GM18870 (cell line): ENCODE results near the gene RAP1GAP2.

Source experiments
- ATAC-seq: cut with Tn5 transposase; IDR thresholded peaks from one replicate; pipeline ENCODE4 v1.9.1; 2021; ENCODE audit warnings: moderate library complexity; ENCODE audit not compliant: unreplicated experiment

The RAP1GAP2 gene

DNA sequence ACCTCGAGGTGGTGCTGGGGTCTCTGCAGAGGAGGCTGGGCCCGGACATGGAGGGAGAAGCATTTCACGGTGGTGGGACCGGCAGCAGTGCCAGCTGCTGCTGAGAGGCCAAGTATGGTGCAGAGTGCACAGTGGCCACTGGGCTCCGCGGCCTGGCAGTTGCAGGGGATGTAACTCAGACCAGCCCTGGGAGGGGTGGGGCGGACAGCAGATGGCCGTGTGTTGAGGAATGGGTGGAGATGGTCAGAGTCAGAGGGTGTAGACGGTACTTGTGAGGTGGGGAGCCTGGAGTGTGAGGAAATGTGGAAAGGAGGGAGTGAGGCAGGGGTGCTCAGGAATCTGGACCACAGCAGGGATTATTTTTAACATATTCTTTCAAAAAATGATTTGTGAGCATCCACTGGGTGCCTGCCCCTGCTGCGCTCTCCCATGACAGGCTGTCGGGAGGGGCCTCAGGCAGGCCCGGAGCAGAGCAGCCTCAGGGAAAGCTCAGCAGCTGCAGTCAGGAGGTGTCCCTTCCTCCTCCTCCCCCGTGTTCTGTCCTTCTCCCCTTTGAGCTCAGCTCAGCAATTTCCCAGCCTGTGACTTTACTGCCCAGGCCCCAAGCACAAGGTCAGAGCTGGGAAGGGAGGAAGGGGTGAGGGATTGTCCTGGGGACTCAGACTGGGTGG is 113.1 kb downstream of the RAP1GAP2 start:
- no peak for ATAC-seq

DNA sequence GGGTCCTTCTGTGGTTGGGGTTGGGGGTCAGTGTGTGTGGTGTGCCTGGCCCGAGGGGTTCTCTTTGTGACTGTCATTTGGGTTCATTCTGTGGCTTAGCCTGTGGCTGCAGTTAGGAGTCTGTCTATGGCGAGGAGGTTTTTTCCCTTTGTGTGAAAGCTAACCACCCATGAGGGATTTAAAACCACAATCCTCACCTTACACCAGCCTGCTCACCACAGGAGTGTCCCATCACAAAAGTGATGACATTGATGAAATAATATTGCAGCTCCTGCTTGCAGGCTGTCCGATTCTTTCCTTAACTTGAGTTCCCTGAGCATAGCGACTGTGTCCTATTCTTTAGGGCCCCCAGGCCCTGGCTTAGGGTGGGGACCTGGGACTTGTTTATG is 113.6 kb downstream of the RAP1GAP2 start:
- no peak for ATAC-seq

DNA sequence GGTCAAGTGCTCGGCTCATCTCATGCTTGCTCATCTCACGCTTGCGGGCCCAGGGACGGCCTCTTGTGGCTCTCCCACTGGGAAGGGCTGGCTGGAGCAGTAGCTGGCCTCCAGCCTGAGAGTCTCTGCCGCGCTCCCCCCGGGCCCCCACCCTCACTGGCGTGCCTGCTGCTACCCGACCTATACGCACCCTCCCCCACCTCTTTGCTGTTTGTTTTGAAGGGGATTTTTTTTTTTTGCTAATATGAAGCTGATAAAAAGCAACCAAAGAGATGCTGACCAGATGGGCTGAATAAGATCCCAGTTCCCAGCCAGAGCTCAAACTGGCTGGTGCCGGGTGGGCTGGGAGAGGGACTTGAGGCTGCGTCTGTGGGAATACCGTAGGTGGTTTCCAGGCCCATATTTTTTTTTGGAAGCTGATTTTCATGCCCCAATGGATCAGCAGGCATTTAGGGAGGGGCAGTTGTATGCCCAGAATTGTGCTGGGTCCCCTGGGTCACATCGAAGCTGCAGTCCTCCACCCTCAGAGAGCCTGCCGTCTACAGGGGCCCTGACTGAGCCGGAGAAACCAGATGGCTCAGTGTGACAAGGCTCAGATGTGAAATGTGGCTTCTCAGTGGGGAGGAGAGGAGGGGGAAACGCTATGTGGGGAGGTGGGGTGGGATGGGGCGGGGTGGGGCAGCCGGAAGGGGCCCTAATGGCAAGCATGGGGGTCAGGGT is 115.0 kb downstream of the RAP1GAP2 start:
- ATAC-seq, result no peak

DNA sequence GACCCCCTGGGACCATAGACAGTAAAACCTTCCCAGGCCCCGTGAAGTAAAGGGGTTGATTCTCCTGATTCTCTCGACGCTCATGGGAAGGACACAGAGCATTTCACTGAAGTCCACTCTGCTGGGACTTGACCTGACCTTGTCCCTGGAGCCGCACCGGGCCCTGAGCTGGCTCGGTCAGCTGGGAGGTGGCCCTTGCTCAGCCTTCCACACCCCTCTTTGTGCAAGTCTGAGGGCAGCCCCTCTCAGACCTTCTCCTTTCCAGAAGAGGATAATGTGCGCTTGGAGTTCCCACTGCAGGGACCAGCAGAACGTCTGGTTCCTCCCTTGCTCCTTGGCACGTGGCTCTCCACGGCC is 115.5 kb downstream of the RAP1GAP2 start:
- no peak for ATAC-seq

DNA sequence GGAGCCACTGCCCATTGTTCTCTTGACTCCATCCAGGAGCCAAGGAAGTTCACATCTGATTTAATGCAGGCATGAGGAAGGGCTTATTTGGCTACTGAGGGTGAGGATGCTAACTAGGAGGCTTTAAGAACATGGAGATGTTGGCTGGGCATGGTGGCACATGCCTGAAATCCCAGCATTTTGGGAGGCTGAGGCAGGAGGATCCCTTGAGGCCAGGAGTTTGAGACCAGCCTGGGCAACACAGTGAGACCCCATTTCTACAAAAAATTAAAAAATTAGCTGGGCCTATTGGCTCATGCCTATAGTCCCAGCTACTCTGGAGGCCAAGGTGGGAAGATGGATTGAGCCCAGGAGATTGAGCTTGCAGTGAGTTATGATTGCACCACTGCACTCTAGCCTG is 116.5 kb downstream of the RAP1GAP2 start:
- no peak for ATAC-seq

DNA sequence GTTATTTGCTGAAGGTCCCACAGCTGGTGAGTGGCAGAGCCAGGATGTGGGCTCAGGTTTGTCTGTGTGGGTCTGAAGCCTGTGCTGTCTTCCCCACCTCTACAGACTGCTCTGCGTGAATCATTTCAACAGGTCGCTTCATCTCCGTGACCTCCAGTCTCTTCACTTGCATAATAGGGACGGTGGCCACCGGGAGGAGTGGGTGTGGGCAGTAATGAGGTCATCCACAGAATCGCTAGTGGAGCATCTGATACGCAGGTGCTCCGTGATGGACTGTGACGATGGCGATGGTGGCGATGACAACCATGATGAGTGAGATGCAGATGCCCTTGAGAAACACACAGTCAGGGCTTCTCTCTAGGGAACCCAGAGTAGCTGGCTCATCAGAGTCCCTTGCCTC is 120.2 kb downstream of the RAP1GAP2 start:
- ATAC-seq, result no peak

DNA sequence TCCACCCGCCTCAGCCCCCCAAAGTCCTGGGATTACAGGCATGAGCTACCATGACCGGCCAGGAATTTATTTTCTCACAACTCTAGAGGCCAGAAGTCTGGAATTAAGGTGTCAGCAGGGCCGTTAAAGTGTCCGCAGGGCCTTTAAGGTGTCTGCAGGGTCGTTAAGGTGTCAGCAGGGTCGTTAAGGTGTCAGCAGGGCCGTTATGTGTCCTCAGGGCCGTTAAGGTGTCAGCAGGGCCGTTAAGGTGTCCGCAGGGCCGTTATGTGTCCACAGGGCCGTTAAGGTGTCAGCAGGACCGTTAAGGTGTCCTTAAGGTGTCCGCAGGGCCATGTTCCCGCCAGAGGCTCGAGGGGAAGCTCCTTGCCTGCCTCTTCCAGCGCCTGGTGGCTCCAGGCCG is 125.2 kb downstream of the RAP1GAP2 start:
- ATAC-seq, result no peak

DNA sequence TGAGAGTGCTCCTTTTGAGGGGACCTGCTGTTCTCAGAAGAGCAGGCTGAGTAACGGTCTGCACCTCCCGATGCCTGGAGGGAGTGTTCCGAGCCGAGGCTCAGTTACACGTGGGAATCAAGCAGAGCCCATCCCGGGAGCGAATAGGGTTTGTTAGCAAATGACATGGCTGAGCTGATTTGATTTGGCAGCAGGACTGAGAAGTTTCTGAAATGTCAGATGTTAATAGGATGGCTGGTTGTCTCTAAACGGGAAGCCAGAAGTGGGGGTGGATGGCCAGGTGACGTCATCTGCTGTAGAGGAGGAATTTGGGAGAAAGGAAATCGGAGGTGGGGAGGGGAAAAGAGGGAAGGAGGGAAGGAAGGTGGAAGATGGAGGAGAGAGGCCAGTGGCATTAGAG is 128.0 kb downstream of the RAP1GAP2 start:
- ATAC-seq, result no peak

DNA sequence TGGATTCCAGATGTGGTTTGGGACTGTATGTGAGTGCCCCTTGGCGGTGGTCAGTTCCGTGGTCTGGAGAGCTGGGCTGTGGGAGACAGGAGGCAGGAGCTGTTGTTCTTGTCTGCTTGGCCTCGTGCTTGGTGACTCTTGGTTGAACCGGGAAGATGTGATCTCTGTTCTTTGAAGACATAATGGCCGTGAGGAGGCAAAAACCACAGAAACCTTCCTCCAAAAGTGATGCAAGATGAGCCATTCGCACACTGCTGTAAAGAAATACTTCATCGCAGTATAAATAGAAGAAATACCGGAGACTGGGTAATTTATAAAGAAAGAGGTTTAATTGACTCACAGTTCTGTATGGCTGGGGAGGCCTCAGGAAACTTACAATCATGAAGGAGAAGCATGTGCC is 128.8 kb downstream of the RAP1GAP2 start:
- ATAC-seq, result no peak

DNA sequence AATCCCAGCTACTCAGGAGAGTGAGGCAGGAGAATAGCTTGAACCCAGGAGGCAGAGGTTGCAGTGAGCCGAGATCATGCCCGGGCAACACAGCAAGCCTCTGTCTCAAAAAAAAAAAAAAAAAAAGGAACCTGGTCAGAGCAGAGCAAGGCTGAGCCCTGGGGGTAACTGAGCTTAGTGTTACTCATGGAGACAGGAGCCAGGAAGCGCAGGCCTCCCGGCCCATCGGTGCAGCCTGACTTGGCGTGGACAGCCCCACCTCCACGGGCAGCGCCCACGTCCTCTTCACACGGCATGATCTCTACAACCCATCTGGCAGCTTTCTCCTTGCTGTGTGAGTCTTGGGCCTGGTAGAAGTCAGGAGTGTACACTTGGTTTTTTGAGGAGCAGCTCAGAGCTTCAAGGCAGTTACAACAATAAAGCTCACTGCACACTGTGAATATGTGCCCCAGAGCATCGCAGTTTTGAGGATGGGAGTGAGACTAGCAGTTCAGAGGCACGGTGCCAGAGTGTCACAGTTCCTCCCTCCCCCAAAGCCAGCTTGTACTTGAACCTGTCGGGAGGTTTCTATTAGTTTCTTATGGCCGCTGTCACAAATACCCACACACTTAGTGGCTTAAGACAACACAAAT is 129.9 kb downstream of the RAP1GAP2 start:
- ATAC-seq, result no peak

DNA sequence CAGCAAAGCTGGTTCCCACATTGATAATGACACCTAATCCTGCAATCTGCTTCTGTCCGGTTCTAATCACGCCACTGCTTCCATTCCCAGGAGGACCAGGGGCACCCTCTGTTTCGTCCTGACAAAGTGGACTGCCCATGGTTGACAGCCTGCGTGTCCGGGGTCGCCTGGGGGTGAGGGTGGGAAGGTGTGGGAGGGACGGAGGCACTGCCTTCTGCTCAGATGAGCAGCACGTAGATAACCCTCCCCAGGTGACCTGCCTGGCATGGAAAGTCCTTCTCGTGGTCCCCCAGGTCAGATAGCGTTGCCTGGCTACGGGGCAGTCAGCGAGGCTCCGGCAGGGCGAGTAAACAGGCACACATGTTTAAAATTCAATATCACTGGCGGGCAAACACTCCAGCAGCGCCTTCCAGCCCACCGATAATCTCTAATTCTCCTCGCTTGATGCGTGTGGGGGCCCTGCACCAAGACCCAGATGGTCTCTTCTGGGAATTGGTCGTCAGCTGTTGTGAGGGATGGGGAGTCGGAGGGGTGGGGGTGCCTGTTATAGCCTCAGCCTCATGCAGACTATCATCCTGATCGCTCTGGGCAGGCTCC is 132.2 kb downstream of the RAP1GAP2 start:
- ATAC-seq, result no peak

DNA sequence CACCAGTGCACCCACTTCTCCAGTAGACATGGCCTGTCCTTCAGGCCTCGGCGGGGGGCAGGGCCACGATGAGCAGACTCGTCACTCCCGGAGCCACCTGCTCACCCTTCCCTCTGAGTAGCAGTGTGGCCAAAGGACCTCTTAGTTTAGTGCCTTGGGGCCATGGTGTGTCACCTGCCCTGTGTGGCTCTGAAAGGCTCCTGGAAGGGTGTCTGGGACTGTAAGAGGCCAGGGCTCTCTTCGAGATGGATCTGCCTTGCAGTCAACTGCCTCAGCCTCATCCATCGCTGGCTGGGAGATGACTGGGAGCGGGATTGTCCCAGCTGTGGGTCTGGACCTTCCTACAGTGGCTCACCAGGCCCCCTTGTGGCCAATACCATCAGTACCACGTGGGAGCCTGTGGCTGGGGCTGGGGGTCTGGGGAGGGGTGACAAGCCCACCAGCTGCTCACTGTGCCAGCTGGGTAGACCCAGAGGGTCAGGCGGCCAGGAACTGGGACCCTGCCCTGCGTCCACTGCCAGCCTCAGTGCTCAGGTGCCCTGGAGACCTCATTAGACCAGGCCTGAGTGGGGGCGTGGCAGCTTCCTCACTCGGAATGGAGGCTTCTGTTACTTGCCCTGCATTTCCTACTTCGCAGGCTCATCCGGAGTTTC is 133.8 kb downstream of the RAP1GAP2 start:
- no peak for ATAC-seq

DNA sequence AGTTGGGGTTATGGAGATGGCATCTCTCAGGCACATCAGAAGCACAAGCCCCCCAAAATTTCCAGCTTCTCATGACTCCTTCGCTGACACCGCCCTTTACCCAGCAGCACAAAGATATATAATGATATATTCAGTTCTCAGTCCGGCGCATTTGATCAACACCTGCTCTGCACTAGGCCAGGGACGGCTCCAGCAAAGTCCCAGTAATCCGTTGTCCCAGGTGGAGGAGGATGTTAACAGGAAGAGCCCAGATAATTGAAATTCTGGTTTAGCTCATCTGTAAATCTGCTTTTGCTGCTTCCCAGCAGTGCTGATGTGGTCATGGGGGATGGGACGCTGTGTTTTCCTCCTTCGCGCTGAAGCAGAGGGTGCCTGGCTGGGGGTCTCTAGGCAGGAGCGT is 135.6 kb downstream of the RAP1GAP2 start:
- ATAC-seq, result no peak

DNA sequence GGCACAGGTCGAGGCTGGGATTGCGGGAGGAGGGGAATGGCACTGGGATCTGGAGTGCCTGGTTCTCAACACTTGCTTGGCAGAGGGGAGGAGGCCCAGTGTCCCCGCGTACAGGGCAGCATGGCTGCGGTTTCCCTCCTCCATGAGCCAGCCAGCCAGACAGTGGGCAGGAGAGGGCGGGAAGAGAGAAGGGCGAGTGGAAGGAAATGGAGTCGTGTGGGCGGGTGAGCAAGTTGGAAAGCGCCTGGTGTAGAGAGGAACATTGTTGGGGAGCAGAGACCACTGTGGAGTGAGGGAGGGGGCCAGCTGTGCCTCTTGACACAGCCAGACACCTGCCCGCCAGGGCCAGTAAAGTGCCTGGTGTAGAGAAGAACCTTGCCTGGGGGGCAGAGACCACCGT is 136.7 kb downstream of the RAP1GAP2 start:
- ATAC-seq, result no peak

DNA sequence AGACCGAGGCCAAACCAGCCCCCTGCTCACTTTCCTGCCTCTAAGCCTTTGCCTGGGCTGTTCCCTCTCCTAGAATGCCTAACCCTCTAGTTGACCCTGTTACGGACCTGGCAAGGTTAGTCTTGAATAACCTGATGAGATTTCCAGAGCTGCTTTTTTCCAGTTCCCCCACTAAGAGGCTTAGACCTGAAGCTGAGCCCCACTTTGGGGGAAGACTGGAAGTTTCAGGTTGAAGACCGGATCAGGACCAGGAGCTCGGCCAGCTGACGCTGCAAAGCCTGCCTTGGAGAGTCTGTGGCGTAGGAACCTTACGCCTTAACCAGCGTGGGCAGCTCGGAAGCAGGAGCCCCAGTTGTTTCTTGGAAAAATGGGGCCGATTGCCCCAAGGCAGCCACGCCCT is 137.4 kb downstream of the RAP1GAP2 start:
- no peak for ATAC-seq

DNA sequence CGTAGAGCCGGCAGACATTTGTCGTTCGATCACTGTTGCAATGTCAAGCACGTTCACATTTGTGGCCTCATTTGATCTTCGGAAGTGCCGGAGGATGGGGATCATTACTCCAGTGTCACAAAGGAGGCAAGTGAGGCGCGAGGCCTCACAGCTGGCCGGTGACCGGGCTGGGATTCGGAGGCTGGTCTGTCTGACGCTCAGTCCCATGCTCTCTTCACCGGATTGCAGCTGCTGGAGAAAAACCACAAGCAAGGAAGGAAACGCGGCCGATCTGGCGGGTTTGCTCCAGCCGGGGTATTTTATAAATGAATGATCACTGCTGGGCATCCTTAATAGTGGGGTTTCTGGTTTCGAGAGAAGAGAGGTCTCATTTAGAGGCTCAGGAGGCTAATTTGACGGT is 139.4 kb downstream of the RAP1GAP2 start:
- ATAC-seq, result no peak

DNA sequence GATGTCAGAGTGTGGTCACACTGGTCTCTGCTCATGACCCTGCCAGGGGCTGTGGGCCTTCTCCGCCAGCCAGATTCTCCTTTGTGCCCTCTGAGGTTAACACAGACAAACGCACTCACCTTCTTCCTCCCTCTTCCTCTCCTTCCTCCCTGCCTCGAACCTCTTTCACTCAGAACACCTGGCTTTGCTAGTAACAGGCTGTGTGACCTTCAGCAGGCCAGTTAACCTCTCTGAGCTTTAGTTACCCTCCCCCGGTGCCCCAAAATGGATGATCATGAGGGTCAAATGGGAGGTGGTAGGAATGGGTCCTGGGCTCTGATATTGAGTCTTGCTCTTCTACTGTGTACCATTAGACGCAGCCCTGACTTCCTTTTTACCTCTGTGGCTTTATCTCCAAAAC is 140.1 kb downstream of the RAP1GAP2 start:
- ATAC-seq, result no peak

DNA sequence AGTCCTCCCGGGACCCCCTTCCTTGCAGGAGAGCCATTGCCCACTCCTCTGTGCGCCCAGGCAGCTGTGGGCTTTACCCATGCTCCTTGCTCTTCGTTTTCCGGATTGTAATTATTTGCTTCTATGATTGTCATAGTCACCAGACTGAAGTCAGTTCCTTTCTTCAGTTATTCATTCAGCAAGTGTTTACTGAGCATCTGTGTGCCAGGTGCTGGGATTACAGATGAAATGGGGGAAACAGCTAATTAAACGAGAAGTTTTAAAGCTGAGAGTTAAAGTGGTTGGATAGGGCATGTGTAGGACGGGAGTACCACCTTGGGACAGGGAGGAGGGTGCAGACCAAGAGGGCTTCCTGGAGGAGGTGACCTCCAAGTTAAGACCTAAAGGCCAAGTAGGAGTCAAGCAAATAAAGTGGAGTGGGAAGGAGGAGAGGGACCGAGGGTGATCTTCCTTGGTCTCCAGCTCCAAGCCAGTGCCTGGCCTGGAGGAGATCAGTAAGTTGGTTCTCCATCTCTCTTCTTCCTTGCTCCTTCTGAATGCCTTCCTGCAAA is 140.6 kb downstream of the RAP1GAP2 start:
- no peak for ATAC-seq

DNA sequence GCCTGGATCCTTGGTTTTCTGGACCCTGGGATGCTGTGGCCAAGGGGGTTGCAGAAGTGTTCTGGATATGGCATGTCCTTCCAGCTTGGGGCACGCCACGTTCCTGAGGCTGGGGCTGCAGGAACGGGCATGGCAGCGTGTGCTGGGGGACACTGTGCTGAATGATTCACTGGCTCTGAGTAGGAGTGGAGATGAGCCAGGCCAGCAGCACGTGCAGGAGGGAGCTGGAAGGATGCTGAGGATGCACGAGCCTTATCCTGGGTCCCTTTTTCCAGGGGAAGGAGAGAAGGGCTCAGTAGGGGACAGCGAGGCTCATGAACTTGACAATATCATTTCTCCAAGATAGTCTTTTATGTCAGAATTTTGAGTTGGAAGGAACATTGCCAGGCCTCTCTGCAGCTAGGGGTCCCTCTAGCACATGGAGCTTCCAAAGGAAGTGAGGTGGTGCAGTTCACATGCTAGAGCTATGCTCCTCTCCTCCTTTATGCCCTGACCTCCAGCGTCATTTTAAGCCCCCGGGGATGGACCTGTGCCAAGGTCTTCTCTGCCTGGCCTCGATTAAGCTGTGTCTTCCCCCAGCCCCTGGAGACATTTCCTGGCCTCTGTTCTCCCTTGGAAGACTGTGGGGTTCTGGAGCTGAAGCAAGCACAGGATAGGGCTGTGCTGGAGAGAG is 141.2 kb downstream of the RAP1GAP2 start:
- ATAC-seq, result no peak

DNA sequence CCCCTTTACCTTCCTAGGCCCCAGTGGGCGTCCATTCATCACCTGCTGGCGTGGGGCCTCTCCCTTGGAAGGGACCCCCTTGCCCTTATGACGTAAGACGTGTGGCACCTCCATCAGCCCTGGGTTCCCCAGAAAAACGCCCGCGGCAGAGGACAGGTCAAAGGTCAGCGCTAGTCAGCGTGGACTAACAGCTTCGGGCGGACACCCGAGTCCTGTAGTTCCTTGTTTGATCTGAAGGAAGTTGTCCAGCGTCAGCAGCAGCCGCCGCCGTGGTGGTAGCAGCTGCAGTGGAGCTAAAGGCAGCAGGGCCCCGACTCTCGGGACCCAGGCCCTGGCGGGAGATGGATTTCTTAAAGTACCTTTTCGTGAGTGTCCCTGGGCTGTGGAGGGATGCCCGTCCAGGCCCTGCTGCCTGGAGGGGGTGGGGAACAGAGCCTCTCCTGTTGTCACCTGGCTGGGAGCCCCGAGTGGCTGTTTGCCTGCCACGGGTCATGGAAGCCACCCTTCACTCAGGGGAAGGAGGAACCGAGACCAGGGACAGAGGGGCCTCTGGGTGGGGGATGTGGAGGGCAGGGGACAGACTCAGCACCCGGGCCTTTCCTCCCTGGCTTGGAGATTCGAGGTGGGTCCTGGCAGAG is 143.6 kb downstream of the RAP1GAP2 start:
- no peak for ATAC-seq
